Hepatocyte (in vitro differentiated cells): ENCODE measurements around the gene CPED1.

Experiments used
- CTCF ChIP-seq: fragments of 200-600 bp; sonication (generic); IDR thresholded peaks from 2 replicates; pipeline ENCODE4 v1.5.1; 2016; ENCODE audit warnings: antibody characterized with exemption, mild to moderate bottlenecking; ENCODE audit not compliant: poor library complexity
- EZH2 ChIP-seq: fragments of 200-600 bp; sonication (generic); IDR thresholded peaks from 2 replicates; pipeline ENCODE4 v1.6.1; 2016; ENCODE audit warnings: antibody characterized with exemption, mild to moderate bottlenecking, borderline replicate concordance

GRCh38 chr7:121077165-121077630 is 88.7 kb downstream of the CPED1 start:
- TF ChIP-seq CTCF (no peak), EZH2 (no peak)
